Measurements from ENCODE around the gene RBMS1.

Gene RBMS1

DNA sequence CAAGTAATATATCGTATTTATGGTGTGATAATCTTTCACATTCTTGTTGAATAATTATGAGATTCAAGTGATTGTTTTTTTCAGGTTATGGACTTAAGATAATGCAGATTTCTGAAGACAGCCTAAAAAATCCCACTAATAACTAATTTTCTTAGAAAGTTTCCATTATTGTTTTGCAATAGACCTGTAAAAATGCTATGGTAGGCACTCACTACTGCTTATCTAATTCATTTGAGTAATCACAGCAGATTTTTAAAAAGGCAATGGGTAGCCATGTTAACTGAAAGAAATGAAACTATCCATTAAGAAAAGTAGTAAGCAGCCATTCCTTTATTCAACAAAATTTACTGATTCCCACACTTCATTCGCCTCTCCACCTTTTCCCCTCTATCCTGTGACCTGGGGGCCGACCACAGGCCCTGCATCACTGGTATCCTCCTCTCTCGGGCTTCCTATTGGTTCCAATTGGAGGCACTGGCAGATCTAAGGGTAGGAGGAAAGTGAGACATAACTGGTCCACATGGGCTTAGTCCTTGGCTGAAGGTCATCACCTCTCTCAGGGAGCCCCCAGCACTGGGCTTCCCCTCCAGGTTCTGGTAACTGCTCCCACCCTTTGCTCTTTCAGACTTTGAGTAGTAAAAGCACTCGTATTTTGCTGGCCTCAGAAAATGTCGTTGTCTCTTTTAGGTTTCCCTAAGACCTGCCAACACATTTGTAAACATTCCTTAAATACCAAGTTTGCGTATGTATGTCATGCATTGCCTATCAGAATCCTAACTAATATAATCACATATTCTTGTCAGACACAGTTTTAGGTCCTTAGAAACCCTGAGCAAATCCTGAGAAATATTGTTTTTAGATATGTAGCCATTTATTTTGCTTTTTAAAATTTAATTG, 18.5 kb downstream of the RBMS1 start:
- DNase-seq (ENCODE audit: low spot score): no peak
- CTCF ChIA-PET: no interaction called here
- peak overlapping the region; percentile 61 for H3K27ac ChIP-seq
- POLR2A ChIA-PET (ENCODE audit: low non-redundant PET): no interaction called here
- TF ChIP-seq, protein P1, sequence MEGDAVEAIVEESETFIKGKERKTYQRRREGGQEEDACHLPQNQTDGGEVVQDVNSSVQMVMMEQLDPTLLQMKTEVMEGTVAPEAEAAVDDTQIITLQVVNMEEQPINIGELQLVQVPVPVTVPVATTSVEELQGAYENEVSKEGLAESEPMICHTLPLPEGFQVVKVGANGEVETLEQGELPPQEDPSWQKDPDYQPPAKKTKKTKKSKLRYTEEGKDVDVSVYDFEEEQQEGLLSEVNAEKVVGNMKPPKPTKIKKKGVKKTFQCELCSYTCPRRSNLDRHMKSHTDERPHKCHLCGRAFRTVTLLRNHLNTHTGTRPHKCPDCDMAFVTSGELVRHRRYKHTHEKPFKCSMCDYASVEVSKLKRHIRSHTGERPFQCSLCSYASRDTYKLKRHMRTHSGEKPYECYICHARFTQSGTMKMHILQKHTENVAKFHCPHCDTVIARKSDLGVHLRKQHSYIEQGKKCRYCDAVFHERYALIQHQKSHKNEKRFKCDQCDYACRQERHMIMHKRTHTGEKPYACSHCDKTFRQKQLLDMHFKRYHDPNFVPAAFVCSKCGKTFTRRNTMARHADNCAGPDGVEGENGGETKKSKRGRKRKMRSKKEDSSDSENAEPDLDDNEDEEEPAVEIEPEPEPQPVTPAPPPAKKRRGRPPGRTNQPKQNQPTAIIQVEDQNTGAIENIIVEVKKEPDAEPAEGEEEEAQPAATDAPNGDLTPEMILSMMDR (conservative IDR thresholded peaks at IDR 0.05; ENCODE audit: low read depth): no peak

DNA sequence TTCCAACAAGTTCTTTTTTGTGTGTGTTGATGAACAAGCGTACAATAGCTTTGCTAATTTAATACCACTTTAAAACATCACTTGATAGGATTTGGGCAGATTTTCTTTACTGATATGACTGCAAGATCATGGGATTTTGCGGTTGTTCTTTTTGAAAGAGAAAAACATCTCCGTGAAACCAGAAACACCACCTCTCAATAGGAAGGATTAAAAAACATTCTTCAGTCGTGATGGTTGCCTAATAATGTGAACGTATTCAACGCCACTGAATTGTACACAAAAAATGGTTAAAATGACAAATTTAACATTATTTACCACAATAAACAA, 19.3 kb downstream of the RBMS1 start:
- TF ChIP-seq, protein P1 (conservative IDR thresholded peaks at IDR 0.05; ENCODE audit: low read depth): no peak
- POLR2A ChIA-PET (ENCODE audit: low non-redundant PET): no interaction called here
- CTCF ChIA-PET: no interaction called here
- no peak for DNase-seq (ENCODE audit: low spot score)
- no peak overlapping the region for H3K27ac ChIP-seq

DNA sequence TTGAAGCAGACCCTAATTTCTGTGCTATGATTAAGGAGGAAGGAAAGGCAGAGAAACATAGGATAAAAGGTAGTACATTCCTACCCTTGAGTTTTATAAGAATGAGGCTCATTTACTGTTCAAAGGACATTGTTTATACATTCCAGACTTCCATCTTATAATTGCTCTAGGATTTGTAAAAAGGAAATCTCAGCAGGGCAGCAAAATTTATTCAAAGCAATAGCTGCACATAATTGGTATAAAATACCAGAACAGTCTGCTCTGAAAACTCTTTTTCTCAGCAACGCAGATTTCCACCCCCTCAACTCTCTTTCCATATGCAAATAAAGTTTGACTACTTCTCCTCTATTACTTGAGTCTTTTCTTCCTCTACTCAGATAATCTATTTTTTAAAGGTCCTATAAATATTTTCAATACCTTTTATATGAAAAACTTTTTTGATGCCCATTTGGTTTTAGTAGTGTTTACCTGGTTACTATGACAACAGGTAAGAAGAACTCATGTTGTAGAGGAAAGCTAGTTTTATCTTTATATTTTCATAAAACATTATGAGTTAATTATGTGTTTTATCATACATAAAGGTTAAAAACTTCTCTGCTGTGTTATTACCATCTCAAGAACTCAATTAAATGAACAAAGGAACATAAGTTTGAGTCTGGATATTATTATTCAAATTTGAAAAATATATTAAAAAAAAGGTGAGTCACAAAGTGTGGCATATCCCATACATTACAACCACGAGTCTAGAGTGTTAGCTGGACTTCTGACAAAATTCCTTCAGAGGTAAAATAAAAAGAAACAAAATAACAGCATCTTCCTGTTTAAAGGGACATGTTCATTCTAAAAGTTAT, 19.9 kb downstream of the RBMS1 start:
- POLR2A ChIA-PET (ENCODE audit: low non-redundant PET): no interaction called here
- DNase-seq (ENCODE audit: low spot score): no peak
- no peak overlapping the region for H3K27ac ChIP-seq
- TF ChIP-seq, protein P1 (conservative IDR thresholded peaks at IDR 0.05; ENCODE audit: low read depth): no peak
- CTCF ChIA-PET: no interaction called here

DNA sequence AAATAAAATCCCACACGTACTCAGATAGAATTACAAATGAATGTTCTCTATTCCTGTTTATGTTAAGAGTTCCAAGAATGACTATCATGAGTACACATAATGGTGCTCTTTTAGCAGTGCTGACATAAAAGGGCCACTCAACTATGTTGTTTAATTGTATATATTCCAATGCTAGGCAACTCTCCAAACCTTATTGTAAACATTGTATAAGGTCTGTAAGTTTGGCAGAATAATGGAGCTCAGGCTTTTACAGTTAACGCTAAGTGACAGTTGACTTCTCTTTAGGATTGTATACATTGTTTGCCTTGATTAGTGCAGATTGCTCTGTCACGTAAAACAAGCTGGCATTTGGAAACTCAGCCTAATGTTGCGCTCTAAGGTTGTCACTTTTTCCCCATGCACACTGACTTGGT, 20.8 kb downstream of the RBMS1 start:
- no peak for DNase-seq (ENCODE audit: low spot score)
- no peak overlapping the region for H3K27ac ChIP-seq
- POLR2A ChIA-PET (ENCODE audit: low non-redundant PET): no interaction called here
- TF ChIP-seq, protein P1 (conservative IDR thresholded peaks at IDR 0.05; ENCODE audit: low read depth): no peak
- CTCF ChIA-PET: interaction anchor here (0.7 kb wide), 1 partner anchor 121 kb away, joined by 4 read pairs; no protein-coding TSS in a partner anchor

DNA sequence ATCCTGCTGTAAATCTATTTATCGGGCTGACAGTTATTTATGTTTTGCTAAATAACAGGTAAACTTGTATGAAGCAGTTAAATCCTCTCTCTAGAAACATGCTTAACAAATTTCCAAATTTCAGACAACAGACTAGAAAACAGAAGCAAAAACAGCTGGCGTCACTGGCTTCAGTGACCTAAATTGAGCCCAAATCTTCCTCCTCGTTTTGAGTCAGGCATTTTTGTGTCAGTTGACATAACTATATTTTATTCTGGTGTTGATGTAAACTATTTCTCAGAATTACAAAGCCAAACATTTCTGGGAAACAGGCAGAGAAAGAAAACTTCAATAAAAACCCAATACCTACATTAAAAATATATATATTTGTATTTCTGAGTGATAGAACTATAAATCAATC, 21.7 kb downstream of the RBMS1 start:
- POLR2A ChIA-PET (ENCODE audit: low non-redundant PET): no interaction called here

DNA sequence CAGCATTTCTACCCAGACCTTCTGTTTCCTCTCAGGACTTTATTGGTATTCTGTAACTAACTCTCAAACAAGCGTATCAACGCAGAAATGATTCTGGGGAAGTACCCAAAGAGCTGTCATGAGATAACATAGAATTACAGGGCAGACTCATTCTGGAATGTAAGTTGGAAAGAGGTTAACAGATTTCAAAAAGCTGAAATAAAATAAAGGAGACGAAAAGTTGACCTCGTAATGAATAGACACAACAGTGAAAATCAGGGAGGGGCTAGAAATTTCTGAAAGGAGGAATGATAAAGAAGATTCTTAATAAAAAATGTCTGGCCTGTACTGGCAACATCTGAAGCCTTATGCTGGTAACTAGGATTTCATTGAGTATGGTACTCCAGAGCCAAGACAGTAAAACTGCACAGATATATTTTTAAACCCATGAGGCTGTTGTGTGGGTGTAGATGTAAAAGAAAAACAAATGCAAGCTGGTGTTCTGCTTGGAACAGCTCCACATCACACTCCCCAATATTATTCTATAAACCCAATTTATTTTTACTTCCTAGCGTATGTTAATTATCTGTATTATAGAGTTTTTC, 23.9 kb downstream of the RBMS1 start:
- POLR2A ChIA-PET (ENCODE audit: low non-redundant PET): no interaction called here
- CTCF ChIA-PET: no interaction called here
- no peak overlapping the region for H3K27ac ChIP-seq
- no peak for DNase-seq (ENCODE audit: low spot score)
- TF ChIP-seq, protein P1 (conservative IDR thresholded peaks at IDR 0.05; ENCODE audit: low read depth): no peak

More for the DNA sequence above, 21.7 kb downstream of the RBMS1 start:
- CTCF ChIA-PET: interaction anchor here (0.7 kb wide), 1 partner anchor 120 kb away, joined by 4 read pairs; no protein-coding TSS in a partner anchor
- no peak for DNase-seq (ENCODE audit: low spot score)
- no peak overlapping the region for H3K27ac ChIP-seq
- TF ChIP-seq, protein P1 (conservative IDR thresholded peaks at IDR 0.05; ENCODE audit: low read depth): no peak

All from RWPE1 (cell line).